Activated naive CD4-positive, alpha-beta T cell treated with Interleukin-2 at 50 U/mL for 16 hours (primary cell): ENCODE data around the gene CENPB.
"Not testable (repeated sequence)": the region's sequence is repeated elsewhere in the genome, so short reads cannot be mapped to it uniquely, and the experiment has no call there.

Experiments used
- DNase-seq: peaks from one replicate; pipeline ENCODE4 v3.0.0-alpha.2; 2020

The CENPB gene

DNA sequence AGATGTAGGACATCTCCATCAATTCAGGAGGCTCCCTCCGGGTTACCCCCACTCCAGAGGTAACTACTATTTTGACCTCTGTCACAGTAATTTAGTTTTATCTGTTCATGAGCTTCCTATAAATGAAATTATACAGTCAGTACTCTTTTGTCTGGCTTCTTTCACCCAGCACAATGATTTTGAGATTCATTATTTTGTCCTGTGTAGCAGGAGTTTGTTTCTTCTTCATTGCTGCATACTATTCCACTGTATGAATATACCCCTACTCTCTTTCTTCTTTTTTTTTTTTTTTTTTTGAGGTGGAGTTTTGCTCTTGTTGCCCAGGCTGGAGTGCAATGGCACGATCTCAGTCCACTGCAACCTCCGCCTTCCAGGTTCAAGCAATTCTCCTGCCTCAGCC, 22.0 kb upstream of the CENPB start:
- no peak for DNase-seq

DNA sequence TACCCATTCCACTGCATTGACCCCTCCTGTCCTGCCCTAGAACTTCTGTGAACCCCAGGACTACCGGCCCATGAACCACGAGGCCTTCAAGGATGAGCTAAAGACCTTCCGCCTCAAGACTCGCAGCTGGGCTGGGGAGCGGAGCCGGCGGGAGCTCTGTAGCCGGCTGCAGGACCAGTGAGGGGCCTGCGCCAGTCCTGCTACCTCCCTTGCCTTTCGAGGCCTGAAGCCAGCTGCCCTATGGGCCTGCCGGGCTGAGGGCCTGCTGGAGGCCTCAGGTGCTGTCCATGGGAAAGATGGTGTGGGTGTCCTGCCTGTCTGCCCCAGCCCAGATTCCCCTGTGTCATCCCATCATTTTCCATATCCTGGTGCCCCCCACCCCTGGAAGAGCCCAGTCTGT, 18.2 kb upstream of the CENPB start:
- no peak for DNase-seq

DNA sequence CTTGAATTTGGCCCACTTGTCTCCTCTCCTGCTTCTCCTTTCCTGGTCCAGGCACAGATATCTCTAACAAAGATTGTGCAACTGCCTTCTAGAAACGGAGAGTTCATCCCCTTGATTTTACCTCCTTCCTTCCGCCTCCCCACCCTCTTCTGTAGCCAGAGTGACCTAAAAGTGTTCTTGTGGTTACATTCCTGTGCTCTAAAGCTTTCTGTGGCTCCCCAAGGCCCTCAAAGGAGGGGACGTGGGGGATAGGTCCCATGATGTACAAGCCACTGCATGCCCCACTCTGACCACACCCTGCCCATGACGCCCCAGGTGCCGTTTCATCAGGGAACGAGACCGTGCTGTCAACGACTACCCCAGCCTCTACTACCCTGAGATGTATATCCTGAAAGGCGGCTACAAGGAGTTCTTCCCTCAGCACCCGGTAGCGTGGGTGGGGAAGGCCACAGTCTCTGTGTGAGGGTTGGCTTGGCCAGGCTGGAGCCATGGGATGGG, 17.8 kb upstream of the CENPB start:
- DNase-seq, result no peak

DNA sequence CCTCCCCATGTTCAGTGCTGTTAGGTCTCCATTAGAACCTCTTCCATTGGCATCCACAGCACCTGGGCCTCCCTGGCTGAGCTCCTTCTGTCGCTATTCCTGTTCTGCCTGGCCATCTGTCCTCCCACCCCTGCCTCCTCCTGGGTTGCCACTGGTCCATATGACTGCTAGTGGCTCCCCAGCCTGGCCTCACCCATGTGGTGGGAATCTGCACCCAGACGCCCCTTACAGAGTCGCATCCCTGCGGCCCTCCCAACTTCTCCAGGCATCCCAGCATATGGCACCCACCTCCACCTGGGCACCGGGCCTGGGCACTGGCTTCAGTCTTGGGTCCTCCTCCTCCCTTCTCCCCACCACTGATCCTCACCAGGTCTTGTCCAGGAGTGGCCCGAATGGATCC, 17.3 kb upstream of the CENPB start:
- DNase-seq, result no peak

DNA sequence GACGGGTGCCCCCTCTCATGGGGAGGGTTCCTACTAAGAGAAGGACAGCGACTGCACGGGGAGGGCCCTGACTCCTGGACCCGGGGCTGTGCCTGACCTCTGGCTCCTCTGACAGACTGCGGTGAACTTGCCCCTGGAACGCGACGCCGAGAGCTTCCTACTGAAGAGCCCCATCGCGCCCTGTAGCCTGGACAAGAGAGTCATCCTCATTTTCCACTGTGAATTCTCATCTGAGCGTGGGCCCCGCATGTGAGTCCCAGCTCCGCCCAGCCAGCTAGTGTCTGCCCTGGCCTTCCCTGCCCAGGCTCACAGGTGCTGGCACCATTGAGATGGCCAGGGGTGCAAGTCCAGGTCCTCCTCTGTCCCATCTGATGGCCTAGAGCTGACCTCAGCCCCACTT, 16.7 kb upstream of the CENPB start:
- DNase-seq, result no peak

DNA sequence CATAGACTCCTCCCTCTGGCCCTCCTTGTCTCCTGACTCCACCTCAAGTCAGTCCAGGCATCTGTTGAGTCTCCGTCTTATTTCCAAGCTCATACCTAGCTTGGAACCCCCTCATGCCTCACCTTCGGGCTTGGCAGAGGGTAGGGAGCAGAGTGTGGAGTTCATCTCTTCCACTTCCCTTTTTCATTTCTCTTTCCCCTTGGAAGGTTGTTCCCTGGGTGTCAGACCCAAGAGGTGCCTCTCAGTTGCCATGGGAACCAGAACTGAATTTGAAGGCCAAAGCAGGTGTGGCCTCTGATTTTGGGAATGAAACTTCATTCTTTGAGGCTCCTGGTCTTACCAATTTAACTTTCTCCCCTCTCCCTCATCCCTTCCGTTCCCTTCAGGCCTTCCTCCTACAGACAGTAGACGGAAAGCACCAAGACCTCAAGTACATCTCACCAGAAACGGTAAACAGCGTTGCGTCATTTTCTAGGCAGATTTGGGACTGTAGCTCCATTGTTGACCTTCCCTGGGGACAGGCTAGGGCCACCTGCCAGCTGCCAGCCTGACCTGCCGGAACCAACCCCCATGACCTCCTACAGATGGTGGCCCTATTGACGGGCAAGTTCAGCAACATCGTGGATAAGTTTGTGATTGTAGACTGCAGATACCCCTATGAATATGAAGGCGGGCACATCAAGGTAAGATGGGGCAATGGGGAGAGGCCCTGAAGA, 16.1 kb upstream of the CENPB start:
- DNase-seq, result no peak

DNA sequence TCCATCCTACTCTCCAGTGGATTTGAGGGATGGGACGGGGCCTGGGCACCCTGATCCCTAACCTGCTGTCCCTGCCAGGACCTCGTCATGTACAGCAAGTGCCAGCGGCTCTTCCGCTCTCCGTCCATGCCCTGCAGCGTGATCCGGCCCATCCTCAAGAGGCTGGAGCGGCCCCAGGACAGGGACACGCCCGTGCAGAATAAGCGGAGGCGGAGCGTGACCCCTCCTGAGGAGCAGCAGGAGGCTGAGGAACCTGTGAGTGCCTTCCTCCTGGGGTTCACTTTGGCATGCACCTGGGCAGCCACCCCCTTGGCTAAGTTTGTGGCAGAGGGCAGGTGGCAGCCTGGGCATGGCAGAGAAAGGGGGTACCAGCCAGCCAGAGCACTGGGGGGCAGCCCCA, 15.3 kb upstream of the CENPB start:
- no peak for DNase-seq

DNA sequence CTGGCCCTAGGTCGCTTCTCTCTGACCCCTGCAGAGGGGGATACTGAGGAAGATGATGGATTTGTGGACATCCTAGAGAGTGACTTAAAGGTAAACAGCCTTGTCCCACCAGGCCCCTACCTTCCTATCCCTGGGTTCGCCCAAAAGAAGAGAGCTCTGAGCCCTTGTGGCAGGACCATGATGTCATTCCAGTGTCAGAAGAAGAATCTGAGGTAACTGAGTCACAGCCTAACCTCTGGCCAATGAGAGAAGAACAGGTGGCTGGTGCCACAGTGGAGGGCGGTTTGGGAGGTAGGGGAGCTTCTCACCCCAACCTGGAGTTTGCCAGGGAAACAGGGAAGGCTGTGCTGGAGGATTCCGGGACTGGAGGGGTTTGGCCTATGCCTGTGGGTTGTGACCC, 14.8 kb upstream of the CENPB start:
- DNase-seq, result no peak

DNA sequence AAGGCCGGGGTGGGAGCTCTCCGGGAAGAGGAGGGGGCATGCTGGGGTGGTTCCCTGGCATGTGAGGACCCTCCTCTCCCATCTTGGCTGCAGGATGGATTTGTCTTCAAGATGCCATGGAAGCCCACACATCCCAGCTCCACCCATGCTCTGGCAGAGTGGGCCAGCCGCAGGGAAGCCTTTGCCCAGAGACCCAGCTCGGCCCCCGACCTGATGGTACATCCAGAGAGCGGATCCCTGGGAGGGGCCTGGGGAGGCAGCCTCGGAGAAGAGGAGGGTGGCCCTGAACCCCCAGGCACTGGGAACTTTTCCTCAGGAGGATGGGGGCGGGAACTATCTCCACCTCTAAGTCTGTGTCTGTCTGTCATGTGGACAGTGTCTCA, 14.3 kb upstream of the CENPB start:
- no peak for DNase-seq

DNA sequence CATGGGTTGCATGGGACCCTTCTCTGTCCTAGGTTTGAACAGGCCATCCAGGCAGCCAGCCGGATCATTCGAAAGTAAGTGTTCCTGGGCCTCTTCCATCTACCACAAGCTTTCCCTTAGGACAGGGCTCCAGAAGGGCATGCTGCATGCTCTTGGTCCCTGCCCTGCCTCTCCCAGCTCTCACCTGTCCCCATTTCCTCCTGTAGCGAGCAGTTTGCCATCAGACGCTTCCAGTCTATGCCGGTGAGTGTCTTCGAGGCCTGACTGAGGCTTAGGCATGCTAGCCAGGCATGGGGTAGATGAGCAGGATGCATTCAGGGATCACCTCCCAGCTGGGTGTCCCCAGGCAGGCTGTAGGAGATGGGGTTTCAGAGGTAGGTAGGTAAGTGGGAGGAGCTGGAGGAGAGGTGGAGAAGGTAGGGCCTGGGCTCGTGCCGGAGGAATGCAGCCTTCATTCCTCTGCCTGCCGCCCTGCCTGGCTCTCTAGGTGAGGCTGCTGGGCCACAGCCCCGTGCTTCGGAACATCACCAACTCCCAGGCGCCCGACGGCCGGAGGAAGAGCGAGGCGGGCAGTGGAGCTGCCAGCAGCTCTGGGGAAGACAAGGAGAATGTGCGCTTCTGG, 13.8 kb upstream of the CENPB start:
- DNase-seq, result no peak

DNA sequence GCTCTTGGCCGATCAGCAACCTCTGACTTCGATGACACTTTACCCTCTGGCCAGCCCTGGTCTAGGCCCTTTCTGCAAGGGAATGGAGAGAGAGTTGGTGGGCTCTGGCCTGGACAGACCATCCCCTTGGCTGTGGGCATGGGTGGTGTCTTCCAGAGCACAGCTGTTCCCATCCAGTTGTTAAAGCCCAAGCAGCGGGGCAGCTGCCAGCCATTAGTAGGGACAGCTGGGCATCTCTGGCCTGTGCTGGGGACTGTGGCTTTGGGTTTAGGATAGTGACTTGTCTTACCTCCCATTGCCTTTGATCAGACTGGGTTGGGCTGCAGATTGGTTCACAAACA, 12.3 kb upstream of the CENPB start:
- DNase-seq, result no peak

DNA sequence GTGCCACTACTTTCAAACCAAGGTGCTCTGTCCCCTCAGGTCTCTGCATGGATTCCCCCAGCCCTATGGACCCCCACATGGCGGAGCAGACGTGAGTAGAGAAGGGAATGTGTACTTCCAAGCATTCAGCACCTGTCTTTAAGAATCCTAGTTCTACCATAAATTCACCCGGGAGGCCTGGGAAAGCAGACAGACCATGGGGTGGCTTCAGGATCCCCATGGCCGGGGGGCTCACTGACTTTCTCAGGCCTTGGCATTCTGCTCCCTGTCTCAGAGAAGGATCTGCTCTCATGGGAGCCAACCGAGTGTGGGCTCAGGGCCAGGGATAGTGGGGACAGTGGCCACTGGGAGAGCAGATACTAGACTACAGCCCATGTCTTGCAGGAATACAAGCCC, 11.8 kb upstream of the CENPB start:
- DNase-seq, result no peak

DNA sequence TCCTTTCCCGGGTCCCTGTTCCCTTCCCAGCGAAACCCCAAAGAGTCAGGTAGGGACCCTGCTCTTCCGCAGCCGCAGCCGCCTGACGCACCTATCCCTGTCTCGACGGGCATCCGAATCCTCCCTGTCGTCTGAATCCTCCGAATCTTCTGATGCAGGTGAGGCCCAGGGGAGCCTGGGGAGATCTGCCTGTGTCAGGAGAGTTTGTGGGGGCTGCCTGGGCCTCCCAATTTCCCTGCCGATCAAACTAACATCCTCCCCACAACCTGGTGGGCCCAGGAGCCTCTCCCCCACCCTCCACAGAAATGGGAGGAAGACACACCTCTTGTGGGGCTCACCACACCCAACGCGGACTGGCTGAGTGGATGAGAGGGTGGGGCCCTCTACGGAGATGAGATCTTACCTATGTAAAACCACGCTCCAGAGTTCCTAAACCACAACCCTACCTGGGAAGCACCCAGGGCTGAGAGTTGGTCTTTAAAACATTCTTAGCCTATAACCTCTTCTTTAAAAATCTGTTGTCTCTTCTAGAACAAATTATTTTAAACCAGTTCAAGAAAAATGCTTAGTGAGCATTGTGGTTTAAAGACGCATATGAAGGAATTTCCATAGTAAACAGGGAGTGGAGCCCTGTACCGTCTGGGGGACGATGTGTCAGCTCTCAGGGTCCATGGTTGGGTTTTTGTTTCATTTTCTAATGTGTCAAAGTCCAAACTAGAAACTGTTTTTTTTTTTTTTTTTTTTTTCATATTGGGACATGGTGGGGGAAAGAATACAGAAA, 11.2 kb upstream of the CENPB start:
- DNase-seq, result peak; percentile 52

DNA sequence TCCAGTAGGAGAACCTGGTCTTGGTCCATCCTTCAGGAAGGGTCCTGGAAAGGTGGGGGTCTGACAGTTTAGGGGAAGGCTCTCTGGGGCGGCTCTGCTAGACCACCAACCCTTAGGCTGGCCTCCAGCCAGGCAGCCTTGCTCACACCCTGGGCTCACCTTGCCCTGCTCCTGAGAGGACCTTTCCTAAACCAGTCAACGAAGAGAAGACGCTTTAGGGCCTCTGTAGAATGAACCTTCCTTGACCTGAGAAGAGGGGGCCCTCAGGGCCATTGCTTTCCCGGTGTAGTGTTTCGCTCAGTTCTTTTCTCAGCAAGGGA, 10.6 kb upstream of the CENPB start:
- no peak for DNase-seq

DNA sequence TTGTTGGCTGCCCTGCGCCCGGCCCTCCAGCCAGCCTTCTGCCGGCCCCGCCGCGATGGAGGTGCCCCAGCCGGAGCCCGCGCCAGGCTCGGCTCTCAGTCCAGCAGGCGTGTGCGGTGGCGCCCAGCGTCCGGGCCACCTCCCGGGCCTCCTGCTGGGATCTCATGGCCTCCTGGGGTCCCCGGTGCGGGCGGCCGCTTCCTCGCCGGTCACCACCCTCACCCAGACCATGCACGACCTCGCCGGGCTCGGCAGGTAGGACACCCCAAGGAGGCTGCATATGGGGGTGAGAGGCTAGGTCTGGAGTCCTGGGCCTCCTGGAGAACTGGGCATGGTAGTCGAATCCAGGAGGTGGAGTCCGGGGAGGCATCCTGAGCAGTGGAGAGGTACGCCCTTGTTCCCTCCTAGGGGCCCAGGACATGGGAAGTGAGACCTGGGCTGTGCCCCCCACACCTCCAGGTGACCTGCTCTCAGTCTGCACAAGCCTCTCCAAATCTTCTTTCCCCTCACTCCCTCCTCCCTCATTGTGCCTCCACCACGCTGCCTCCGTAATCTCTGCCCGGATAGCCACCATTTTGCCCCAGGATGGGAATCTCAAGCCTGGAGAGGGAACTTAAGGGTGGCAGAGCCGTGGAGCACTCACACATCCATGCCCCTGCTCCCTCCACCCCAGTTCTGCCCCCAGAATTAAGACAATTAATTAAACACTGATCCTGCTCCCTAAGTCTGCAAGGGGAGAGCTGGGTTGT, 10.1 kb upstream of the CENPB start:
- DNase-seq, result no peak

DNA sequence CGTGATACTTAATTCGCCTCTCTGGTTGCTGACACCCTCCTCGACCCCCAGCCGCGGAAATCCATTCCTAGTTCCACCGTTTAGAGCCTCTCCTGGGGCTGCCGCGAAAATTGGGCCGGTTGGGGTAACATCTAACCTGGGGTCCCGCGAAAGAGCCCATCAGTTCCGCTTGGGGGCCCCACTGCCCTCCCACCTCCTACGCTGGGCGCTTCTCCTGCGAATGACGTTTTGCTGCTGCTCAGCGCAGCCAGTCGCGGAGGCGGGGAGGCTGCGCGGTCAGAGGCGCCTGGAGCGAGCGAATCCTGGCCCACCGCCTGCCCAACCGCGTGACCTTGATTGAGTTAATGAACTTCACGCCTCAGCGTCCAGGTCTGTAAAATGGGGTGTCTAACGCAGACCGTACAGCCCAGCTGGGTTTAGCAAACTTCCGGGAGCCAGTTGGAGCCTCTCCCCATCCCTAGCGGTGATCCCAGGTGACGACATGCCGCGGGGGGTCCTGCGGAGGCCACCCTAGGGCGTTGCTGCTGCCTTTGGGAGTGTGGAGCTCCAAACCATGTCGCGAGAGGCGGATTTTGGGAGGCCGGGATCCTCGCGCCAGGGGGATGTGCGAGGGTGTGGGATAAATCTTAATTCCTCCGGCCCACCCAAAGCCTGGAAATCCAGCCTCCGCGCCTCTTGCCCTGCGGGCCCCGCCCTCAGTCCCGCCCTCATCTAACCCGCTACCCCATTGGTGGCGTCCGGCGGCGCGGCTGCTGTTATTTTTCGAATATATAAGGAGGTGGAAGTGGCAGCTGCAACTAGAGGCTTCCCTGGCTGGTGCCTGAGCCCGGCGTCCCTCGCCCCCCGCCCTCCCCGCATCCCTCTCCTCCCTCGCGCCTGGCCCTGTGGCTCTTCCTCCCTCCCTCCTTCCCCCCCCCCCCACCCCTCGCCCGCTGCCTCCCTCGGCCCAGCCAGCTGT, 9.2 kb upstream of the CENPB start, which contains the start of gene CDC25B:
CDC25B (plus strand) TSS at position 800 of the 958 bp plus-strand sequence. CDS start 222 bp downstream, outside the sequence.
- peak; percentile 91 for DNase-seq

DNA sequence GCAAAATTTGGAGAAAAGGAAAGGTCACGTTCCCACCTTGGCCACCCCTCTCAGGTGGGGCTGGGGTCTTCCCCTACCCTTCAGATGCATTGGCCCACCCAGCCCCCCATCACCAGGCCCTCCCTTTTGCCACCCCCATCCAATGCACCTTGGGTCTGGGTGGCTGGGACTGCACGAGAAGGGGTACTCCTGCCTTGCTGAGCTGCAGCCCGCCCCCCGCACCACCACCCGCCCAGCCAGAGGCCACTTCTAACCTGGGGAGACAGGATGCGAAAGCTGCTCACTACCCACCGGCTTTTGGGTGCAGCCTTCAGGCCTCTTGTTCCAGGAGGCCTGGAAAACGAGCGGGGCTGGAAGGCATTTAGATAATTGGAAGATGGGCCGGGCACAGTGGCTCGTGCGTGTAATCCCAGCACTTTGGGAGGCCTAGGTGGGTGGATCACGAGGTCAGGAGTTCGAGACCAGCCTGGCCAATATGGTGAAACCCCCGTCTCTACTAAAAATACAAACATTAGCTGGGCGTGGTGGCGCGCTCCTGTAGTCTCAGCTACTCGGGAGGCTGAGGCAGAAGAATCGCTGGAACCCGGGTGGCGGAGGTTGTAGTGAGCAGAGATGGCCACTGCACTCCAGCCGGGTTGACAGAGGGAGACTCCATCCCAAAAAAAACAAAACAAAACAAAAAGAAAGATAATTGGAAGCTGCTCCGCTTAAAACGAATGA, 8.3 kb upstream of the CENPB start:
- no peak for DNase-seq

DNA sequence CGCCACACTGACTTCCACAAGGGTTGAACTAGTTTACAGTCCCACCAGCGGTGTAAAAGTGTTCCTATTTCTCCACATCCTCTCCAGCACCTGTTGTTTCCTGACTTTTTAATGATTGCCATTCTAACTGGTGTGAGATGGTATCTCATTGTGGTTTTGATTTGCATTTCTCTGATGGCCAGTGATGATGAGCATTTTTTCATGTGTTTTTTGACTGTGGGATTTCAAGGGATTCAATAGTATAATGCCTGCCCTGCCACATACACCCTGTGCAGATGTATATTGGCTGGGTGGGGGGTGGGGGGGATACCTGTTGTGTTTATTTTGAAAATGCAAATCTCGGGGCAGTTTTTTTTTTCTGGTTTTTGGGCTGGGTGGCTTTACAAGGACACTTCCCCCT, 7.6 kb upstream of the CENPB start:
- not testable (repeated sequence) for DNase-seq

DNA sequence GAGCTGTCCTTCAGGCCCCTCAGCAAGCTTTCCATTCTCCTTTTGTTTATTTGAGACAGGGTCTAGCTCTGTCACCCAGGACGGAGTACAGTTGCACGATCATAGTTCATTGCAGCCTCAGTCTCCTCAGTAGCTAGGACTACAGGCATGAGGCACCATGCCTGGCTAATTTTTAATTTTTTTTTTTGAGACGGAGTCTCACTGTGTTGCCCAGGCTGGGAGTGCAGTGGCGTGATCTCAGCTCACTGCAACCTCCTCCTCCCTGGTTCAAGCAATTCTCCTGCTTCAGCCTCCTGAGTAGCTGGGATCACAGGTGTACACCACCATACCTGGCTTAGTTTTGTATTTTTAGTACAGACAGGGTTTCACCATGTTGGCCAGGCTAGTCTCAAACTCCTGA, 2.7 kb upstream of the CENPB start:
- DNase-seq, result not testable (repeated sequence)

DNA sequence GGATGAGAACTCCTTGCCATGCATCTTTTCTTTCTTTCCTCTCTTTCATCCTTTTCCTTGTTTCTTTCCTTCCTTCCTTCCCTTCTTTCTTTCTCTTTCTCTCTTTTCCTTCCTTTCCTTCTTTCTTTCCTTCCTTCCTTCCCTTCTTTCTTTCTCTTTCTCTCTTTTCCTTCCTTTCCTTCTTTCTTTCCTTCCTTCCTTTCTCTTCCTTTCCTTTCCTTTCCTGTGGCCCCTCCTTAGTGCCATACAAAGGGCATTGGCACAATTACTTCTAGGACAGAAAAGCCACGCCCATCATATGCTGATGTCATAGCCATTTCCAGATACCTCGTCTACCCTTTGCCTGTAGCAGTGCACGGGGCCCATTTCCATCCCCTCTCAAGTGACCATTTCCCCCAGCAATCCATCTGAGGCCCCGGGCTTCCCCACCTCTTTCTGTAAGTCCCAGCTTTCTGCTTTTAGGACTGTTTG, 2.2 kb upstream of the CENPB start:
- no peak for DNase-seq

DNA sequence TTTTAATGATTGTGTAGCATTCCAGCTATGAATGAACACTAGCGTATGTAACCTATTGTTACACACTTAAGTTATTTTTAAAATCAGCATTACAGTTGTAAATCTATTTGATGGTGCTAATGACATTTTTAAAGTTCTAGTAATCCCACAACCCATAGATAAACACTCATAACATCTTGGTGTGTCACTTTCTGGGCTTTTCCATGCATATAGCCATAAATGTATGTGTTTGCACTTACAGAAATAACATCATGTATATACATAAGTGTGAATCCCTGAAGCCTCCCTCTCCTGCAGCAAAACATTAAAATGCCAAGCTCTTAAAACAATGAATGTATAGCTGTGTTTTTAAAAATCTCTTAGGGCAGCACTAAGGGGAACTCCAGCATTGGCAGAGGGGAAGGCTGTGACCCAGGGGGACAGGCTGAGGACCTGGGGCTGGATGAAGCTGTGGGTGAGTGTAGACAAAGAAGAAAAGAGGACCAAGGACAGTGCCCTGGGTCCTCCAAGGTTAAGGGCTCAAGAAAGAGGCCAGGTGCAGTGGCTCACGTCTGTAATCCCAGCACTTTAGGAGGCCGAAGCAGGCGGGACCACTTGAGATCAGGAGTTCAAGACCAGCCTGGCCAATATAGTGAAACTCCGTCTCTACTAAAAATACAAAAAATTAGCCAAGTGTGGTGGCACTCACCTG, 929 bp upstream of the CENPB start:
- DNase-seq, result no peak
